Stimulated activated CD8-positive, alpha-beta memory T cell treated with anti-CD3 and anti-CD28 coated beads, Interleukin-4, amount 100 ng/mL, for 24 hours (primary cell): ENCODE measurements around the gene XRCC2.

Experiments
- DNase-seq: peaks from one replicate; pipeline ENCODE4 v3.0.0-alpha.2; 2020; ENCODE audit warnings: low read depth

The XRCC2 gene

GRCh38 chr7:152608656-152609055, 67.3 kb downstream of the XRCC2 start:
- no peak for DNase-seq

- no peak for DNase-seq
Measured at GRCh38 chr7:152608208-152608607, 67.7 kb downstream of the XRCC2 start.

DNA sequence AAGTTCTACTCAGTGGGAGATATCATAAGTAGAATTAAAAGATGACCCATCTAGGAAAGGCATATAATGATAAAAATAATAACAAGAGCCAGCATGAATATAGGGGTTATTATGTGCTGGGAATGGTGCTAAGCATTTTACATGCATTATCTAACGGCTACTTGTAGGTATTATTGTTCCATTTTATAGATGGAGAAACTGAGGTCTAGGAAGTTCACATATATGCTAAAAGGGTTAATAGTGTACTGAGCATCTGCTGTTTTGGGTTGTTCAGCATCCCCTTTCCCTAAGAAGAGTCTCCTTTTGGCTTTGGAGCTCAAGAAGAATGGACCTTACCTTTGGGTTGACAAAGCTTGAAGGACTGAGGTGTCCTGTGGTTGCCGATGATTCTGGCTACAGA, 68.9 kb downstream of the XRCC2 start:
- no peak for DNase-seq

DNA sequence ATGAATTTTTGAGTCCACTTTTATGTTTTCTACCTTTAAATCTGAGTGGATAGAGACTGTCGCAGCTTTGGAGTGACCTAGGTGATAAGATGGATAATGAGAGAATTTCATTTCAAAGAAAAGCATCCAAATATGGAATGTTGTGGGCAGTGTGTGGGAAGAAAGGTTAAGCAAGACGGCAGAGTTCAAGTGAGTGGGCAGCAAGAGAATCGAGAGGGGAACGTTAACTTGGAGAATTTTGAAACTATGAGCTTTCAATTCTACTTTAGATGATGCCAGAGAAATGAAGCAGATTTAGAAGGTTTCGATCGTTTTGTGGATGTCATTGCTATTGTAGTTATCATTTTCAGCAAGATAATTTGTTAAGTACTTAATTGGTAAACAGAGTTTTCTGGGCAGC, 73.0 kb downstream of the XRCC2 start:
- DNase-seq, result no peak

GRCh38 chr7:152601305-152601798, 74.6 kb downstream of the XRCC2 start:
- DNase-seq, result no peak

DNA sequence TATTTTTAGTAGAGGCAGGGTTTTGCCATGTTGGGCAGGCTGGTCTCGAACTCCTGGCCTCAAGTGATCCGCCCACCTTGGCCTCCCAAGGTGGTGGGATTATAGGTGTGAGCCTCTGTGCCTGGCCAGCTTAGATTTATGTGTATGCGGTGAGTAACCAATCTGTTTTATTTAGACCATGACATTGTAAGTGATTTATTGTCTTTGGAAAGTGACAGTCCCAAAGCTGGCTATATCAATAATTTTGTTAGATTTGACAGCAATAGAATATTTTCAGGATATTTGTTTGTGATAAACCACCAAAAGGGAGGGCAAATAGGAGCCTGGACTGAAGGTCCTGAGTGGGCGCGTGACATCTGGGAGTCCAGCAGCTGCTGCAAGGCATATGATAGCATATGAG, 75.7 kb downstream of the XRCC2 start:
- DNase-seq, result no peak

GRCh38 chr7:152597507-152597906, 78.4 kb downstream of the XRCC2 start:
- DNase-seq, result no peak

DNA sequence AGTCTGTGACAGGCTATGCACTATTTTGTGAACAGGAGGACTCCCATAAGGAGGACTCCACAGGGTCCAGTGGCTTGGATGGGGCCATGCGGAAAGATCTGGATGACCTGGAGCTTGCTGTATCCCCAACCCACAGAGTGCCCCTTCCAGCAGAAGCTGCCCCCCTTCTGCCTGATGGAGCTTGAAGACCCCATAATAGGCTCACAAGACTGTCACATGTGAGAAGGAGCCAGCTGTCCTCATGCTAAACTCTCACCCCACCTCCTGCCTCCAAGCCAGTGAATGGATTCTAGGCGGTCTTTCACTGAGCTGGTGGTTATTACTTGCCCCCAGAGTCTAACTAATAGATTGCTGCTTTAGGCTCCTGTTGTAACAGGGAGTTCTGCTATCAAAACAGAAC, 79.1 kb downstream of the XRCC2 start:
- DNase-seq, result no peak
